COR-L47 (cell line): ENCODE data around the gene GLRA1.
"Not testable (repeated sequence)": the region's sequence is repeated elsewhere in the genome, so short reads cannot be mapped to it uniquely, and the experiment has no call there.

Experiments used
- DNase-seq: peaks from one replicate; lab custom pipeline; 2025; lab: John Stamatoyannopoulos, UW

Gene GLRA1

DNA sequence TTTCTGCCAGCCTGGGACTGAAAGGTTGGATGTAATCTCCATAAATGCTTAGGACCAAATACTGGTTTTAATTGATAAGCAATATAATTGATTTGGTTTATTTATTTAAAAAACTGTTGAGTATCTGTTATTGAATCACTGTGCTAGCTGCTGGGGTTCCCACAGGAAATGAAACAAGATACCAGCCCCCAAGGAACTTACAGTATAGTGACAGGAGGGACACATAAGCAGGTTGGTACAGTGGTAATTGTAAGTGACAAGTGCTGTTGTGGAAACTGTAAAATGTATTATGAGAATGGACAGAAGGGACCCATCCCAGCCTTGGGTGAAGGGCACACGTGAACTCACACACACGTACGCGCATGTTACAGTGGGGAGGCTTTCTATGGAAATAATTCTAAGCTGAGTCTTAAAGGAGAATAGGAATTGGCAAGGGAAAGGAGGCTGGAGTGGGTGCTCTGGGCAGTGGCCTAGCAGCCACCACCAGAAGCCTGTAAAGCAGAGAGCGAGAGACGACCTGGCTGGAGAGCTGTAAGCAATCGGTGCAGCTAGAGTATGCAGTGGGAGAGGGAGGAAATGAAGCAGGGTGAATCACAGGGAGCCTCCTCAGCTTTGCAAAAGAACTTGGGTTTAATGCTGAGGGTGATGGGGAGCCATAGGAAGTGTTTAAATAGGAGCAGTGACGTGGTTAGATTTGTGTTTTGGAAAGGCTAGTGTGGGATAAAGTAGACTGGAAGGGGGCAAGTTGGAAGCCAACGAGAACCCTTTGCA is 39.3 kb downstream of the GLRA1 start:
- DNase-seq = no peak

DNA sequence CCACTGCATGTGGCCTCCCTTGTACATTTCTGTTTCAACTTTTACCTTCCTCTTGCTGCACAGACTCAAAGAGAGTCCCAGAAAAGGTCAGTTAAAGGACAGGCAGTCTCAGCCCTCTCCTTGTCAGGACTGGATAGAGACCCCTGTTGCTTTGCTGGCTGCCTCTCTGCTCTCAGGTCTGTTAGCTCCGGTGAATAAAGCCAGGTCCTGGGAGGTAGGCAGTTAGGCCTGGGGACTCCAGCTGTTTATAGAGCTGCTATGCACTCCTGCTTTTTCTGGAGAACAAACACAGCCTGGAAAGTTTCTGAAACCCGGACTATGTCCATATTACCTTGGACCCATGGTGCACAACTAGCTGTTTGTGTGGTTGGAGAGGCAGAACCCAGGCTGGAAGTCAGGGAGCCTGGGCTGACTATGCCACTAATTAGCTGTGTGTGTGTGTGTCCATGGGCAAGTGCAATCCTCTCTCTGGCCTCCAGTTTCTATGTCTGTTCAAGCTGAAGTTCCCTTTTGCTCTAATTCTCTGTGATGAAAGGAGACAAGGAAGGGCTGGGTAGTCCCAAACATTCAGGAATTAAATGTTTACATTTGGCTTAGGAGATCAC is 42.9 kb downstream of the GLRA1 start:
- no peak for DNase-seq

GRCh38 chr5:151880324-151880723 is 44.3 kb downstream of the GLRA1 start:
- peak; percentile 48 for DNase-seq

DNA sequence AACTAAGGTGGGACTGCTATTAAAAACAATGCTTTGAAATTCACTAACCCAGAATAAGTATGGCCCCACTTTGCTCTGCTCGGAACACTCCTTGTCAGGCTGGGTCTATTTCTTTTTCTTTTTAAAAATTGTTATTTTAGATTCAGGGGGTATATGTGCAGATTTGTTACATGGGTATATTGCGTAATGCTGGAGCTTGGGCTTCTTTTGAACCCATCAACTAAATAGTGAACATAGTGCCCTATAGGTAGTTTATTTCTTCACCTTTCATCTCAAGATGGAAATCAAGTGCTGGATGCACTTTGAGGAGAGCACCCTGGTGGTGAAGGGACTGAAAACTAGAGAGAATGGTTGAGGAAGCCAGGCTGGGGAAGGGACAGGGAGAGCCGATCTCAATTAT is 51.0 kb downstream of the GLRA1 start:
- no peak for DNase-seq

DNA sequence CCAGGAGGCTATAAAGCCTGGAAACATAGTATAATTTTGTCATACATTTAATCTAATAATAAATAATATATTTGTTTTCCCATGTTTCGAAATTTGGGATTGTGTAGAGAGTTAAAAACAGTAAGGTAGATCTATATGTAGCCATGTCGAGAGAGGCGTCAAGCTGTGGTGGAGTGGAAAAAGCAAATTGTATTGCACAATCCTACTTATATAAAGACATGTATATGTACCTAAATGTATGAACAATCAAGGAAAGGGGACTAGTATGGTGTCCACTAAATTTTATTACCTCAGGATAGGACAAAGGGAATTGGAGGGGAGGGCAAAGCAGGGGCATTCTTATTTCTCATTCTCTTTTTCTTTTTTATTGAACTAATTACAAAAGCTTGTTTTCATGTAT is 52.0 kb downstream of the GLRA1 start:
- DNase-seq = no peak

- no peak for DNase-seq
Measured at GRCh38 chr5:151870820-151871219, 53.8 kb downstream of the GLRA1 start.

DNA sequence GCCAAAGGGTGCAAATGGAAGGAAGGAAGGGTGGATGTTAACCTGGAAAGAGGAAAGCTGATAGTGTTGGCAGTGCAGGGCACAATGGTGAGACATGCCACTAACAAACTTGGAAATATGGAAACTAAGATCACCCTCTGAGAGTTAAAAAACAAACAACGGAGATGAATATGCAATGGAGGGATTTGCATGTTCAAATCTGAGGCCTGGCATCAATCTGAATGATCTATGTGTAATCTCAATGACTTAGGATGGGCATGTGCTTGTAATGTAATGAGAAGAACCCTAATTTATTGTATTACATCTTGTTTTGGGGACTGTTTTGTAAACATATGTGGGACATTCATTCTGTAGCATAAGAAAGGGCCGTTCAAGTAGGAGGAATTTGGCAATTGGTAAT is 54.4 kb downstream of the GLRA1 start:
- no peak for DNase-seq

GRCh38 chr5:151869843-151870242 is 54.8 kb downstream of the GLRA1 start:
- no peak for DNase-seq

- DNase-seq = no peak
Measured at GRCh38 chr5:151868451-151868850, 56.2 kb downstream of the GLRA1 start.

- no peak for DNase-seq
Measured at GRCh38 chr5:151864061-151864748, 60.4 kb downstream of the GLRA1 start.

GRCh38 chr5:151863566-151863965 is 61.1 kb downstream of the GLRA1 start:
- DNase-seq = no peak

GRCh38 chr5:151862811-151863472 is 61.7 kb downstream of the GLRA1 start:
- no peak for DNase-seq

- not testable (repeated sequence) for DNase-seq
Measured at GRCh38 chr5:151860867-151861266, 63.8 kb downstream of the GLRA1 start.

DNA sequence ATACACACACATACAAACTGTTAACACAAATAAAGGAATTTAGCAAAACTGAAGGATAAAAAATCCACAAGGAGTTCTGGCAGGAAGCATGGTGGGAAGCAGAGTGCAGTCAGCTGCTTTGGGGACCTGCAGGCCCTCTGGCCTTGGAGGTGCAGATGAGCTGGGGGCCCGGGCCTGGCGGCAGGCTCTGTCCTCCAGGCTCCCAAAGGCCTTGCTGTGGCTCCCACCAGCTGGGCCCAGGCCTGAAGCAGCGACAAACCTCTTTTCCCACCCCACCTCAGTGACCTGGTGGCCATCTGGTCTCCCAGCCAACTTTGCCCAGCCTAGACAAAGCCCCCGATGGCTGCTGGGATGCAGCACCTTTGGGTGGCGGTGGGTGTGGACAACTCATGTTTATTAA is 67.8 kb downstream of the GLRA1 start:
- DNase-seq = no peak

- no peak for DNase-seq
Measured at GRCh38 chr5:151855701-151856100, 69.0 kb downstream of the GLRA1 start.

GRCh38 chr5:151847871-151848270 is 76.8 kb downstream of the GLRA1 start:
- DNase-seq = no peak

DNA sequence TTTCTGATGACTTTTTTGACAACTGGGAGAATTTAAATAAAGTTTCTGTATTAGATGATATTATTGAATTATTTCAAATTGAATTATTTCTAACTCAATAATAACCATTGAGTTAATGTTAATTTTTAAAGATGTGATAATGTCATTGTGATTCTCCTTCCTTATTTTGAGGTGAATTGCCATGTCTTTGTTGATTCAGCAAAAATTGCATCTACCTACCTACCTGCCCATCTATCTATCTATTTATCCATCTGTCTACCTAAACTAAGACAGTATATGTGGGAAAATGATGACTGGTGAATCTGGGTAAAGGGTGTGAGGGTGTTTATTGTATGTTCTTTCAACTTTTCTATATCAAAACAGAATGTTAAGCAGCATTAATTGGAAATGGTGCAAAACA is 77.9 kb downstream of the GLRA1 start:
- DNase-seq = no peak

GRCh38 chr5:151832843-151833242 is 91.8 kb downstream of the GLRA1 start:
- DNase-seq = not testable (repeated sequence)

GRCh38 chr5:151829370-151829769 is 95.3 kb downstream of the GLRA1 start:
- no peak for DNase-seq

- DNase-seq = peak; percentile 65
Measured at GRCh38 chr5:151825445-151825844, 99.2 kb downstream of the GLRA1 start.

DNA sequence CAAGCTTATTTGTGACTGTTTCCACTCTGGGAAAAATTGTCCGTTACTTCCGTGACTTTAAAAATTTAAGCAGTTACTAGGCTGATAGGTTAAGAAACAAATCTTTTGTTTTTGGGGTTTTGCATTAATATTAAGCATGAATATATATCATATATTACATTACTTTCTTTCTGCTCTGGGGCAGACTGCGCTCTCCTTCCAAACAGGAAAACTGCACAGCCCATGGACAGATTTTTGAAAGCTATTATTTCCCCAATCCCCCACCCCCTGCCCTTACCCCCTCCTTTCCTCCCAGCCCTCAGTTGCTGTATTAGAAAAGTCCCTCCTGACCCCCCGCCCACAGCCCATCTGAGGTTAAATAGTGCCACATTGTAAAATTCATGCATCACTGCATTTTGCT is 102.5 kb downstream of the GLRA1 start:
- DNase-seq = no peak

DNA sequence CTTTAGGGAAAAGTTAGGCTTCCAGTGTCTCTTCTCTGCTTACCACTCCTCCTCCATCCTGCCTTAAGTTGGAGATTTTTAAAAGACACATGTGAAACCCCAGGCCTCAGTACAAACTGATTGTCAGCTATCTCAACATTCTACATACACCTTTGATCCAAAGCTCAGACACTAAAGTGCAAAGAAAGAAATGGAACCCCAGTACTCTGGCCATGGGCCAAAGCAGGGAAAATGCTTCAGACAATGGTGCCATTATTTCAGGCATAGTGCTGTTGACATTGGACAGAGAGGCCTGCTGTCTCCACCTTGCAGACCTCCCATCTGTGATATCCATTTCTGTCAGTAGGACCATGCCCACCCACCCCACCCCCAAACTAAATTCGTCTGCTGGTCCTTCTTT is 103.7 kb downstream of the GLRA1 start:
- peak; percentile 14 for DNase-seq

- DNase-seq = no peak
Measured at GRCh38 chr5:151820271-151820670, 104.4 kb downstream of the GLRA1 start.
